ENCODE measurements around the gene ALKAL2. TPM values are rescaled to one million over a fixed set of nuclear protein-coding genes. Genes with fewer than 3 reads are reported as not detected.

The ALKAL2 gene
- total and polyA plus RNA-seq, 2 donors (not counting 1 experiment from before 2014, with no cell fraction given), result 0.17 to 0.58 TPM

DNA sequence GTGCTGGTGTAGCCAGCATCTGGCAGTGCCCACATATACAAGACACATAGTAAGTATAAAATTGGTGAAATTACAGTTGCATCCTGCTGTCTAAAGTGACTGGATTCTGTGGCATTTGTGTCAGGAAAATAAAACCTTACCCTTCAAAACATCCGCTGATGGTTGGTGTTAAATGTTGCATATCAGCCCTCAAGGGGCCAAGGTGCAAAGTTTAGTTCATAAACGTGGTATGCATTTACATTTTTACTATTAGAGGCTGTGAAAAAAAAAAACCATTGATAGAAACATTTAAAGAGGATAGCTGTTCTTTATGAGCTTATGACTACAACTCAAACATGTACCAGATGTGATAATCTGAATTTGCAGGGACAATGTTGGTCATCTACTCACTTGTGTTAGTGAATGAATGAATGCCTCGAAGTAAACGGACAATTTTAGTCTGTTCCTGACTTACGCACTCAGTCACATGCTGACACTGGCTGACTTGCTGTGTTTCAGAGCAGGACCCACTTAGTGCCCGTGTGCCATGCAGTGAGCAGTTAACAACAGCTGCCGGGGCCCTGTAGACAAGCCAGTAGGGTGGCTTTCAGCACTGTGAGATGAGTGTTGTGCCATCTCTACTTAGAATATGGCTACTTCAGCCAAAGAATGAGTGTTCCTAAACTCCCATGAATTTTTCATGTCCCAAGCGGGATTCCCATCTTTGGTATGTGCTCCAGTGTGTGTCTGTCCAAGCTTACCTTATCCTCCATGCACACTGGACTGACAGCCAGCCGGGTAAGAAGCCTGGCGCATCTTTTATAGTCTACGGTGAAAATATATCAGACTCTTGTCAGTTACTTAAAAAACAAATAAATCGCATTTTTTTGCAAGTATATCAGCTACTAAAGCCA is 5.3 kb downstream of the ALKAL2 start:
- Histone ChIP-seq H3K4me3 (replicated peaks in 1 of 4; ENCODE audit: control extremely low read depth in 1 of 4, insufficient read depth in 1 of 4, low read depth in 3 of 4, low read length in 4 of 4) (no peak overlapping the region), H3K79me2 (ENCODE audit: control insufficient read depth, insufficient read depth, low read length) (no peaks in the 10 kb centered on the region), H3K9ac (ENCODE audit: insufficient read depth, low read length) (no peak overlapping the region), H3K27me3 (ENCODE audit: control insufficient read depth, insufficient read depth, low read length) (peaks cover 2% of the 10 kb centered on the region), H3K36me3 (ENCODE audit: control insufficient read depth, insufficient read depth, low read length) (peaks cover 12% of the 10 kb centered on the region), H3K4me2 (ENCODE audit: extremely low read depth, insufficient read depth, low read length) (no peak overlapping the region), H3K27ac (ENCODE audit: insufficient read depth, low read length) (no peak overlapping the region), H4K20me1 (ENCODE audit: control insufficient read depth, extremely low read depth, insufficient read depth, low read length) (no peaks in the 10 kb centered on the region), H3K4me1 (ENCODE audit: control insufficient read depth, extremely low read depth, insufficient read depth, low read length) (peaks cover 3% of the 10 kb centered on the region), H2AFZ (ENCODE audit: low read length) (no peak overlapping the region), H3K9me3 (ENCODE audit: control insufficient read depth, insufficient read depth, low read depth, low read length) (no peaks in the 10 kb centered on the region)
- DNase-seq (ENCODE audit: low read depth in 2 of 2), result no peak
- TF ChIP-seq, protein P1, sequence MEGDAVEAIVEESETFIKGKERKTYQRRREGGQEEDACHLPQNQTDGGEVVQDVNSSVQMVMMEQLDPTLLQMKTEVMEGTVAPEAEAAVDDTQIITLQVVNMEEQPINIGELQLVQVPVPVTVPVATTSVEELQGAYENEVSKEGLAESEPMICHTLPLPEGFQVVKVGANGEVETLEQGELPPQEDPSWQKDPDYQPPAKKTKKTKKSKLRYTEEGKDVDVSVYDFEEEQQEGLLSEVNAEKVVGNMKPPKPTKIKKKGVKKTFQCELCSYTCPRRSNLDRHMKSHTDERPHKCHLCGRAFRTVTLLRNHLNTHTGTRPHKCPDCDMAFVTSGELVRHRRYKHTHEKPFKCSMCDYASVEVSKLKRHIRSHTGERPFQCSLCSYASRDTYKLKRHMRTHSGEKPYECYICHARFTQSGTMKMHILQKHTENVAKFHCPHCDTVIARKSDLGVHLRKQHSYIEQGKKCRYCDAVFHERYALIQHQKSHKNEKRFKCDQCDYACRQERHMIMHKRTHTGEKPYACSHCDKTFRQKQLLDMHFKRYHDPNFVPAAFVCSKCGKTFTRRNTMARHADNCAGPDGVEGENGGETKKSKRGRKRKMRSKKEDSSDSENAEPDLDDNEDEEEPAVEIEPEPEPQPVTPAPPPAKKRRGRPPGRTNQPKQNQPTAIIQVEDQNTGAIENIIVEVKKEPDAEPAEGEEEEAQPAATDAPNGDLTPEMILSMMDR (conservative IDR thresholded peaks at IDR 0.05 in 1 of 2, IDR thresholded peaks at IDR 0.05 in 1 of 2; ENCODE audit: low read depth in 1 of 2, low read length in 2 of 2), result no peak
- no peak for TF ChIP-seq EZH2 (IDR thresholded peaks at IDR 0.05; ENCODE audit: low read length, missing control alignments)

DNA sequence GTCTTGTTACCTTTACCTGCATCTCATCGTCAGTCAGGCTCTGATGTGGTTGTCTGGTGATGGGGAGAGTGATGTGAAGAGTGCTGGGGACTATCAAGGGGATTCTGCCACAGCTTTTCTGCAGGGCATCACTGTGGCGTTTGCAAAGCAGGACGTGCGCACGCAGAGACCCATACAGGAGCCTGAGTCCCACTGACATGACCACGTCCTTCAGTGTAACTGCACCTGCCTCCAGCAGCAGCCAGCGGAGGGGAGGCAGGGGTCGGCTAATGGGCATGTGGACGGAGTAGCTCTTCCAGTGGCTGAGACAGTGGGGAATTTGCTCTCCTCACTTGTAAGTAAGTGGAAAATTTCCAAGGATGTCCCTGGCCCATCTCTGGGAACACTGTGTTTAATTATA is 6.5 kb downstream of the ALKAL2 start:
- Histone ChIP-seq H3K4me3 (replicated peaks in 1 of 4; ENCODE audit: control extremely low read depth in 1 of 4, insufficient read depth in 1 of 4, low read depth in 3 of 4, low read length in 4 of 4) (no peak overlapping the region), H2AFZ (ENCODE audit: low read length) (no peak overlapping the region), H3K27ac (ENCODE audit: insufficient read depth, low read length) (no peak overlapping the region), H3K4me2 (ENCODE audit: extremely low read depth, insufficient read depth, low read length) (no peak overlapping the region), H4K20me1 (ENCODE audit: control insufficient read depth, extremely low read depth, insufficient read depth, low read length) (no peaks in the 10 kb centered on the region), H3K36me3 (ENCODE audit: control insufficient read depth, insufficient read depth, low read length) (peaks cover 14% of the 10 kb centered on the region), H3K79me2 (ENCODE audit: control insufficient read depth, insufficient read depth, low read length) (no peaks in the 10 kb centered on the region), H3K9me3 (ENCODE audit: control insufficient read depth, insufficient read depth, low read depth, low read length) (no peaks in the 10 kb centered on the region), H3K4me1 (ENCODE audit: control insufficient read depth, extremely low read depth, insufficient read depth, low read length) (peaks cover 3% of the 10 kb centered on the region), H3K27me3 (ENCODE audit: control insufficient read depth, insufficient read depth, low read length) (no peaks in the 10 kb centered on the region), H3K9ac (ENCODE audit: insufficient read depth, low read length) (no peak overlapping the region)
- no peak for DNase-seq (ENCODE audit: low read depth in 2 of 2)
- TF ChIP-seq, protein P1 (conservative IDR thresholded peaks at IDR 0.05 in 1 of 2, IDR thresholded peaks at IDR 0.05 in 1 of 2; ENCODE audit: low read depth in 1 of 2, low read length in 2 of 2), result no peak
- no peak for TF ChIP-seq EZH2 (IDR thresholded peaks at IDR 0.05; ENCODE audit: low read length, missing control alignments)

- H3K36me3 ChIP-seq (ENCODE audit: control insufficient read depth, insufficient read depth, low read length), result peaks cover 16% of the 10 kb centered on the region
Observed at GRCh38 chr2:280650-281110, 7.2 kb downstream of the ALKAL2 start.

More at GRCh38 chr2:280650-281110, 7.2 kb downstream of the ALKAL2 start:
- Histone ChIP-seq H3K27me3 (ENCODE audit: control insufficient read depth, insufficient read depth, low read length) (no peaks in the 10 kb centered on the region), H3K9ac (ENCODE audit: insufficient read depth, low read length) (no peak overlapping the region), H3K79me2 (ENCODE audit: control insufficient read depth, insufficient read depth, low read length) (peaks cover 2% of the 10 kb centered on the region), H3K4me1 (ENCODE audit: control insufficient read depth, extremely low read depth, insufficient read depth, low read length) (peaks cover 3% of the 10 kb centered on the region), H4K20me1 (ENCODE audit: control insufficient read depth, extremely low read depth, insufficient read depth, low read length) (no peaks in the 10 kb centered on the region), H3K9me3 (ENCODE audit: control insufficient read depth, insufficient read depth, low read depth, low read length) (no peaks in the 10 kb centered on the region), H3K4me2 (ENCODE audit: extremely low read depth, insufficient read depth, low read length) (no peak overlapping the region), H2AFZ (ENCODE audit: low read length) (no peak overlapping the region), H3K27ac (ENCODE audit: insufficient read depth, low read length) (no peak overlapping the region), H3K4me3 (replicated peaks in 1 of 4; ENCODE audit: control extremely low read depth in 1 of 4, insufficient read depth in 1 of 4, low read depth in 3 of 4, low read length in 4 of 4) (no peak overlapping the region)
- TF ChIP-seq, protein P1 (conservative IDR thresholded peaks at IDR 0.05 in 1 of 2, IDR thresholded peaks at IDR 0.05 in 1 of 2; ENCODE audit: low read depth in 1 of 2, low read length in 2 of 2), result no peak
- no peak for TF ChIP-seq EZH2 (IDR thresholded peaks at IDR 0.05; ENCODE audit: low read length, missing control alignments)
- no peak for DNase-seq (ENCODE audit: low read depth in 2 of 2)
